Neutrophil (primary cell): ENCODE results near the gene ADO.

Source experiments
- H3K27ac ChIP-seq: fragments of 200-600 bp; sonication (generic); 2 replicates; pipeline ENCODE4 v1.5.1; 2016; ENCODE audit warnings: mild to moderate bottlenecking, moderate library complexity
- H3K27me3 ChIP-seq: fragments of 200-600 bp; sonication (generic); 2 replicates; pipeline ENCODE4 v1.6.0; 2016; ENCODE audit warnings: mild to moderate bottlenecking
- H3K36me3 ChIP-seq: fragments of 200-600 bp; sonication (generic); 2 replicates; pipeline ENCODE4 v1.5.1; 2017
- H3K4me1 ChIP-seq, 2 experiments: fragments of 200-600 bp in 1 of 2; sonication (generic) in 1 of 2; 1 replicate in 1 of 2; 2 replicates in 1 of 2; pipeline versions ENCODE4 v1.5.1 to v1.6.1; 2013 to 2016; ENCODE audit warnings: low read depth in 1 of 2, low read length in 1 of 2, mild to moderate bottlenecking in 1 of 2, moderate library complexity in 1 of 2; ENCODE audit not compliant: control insufficient read depth in 1 of 2, insufficient read depth in 1 of 2
- H3K4me3 ChIP-seq, 2 experiments: fragments of 200-600 bp in 1 of 2; sonication (generic) in 1 of 2; 1 replicate in 1 of 2; 2 replicates in 1 of 2; pipeline ENCODE4 v1.5.1; 2013 to 2016; ENCODE audit warnings: low read depth in 1 of 2, low read length in 1 of 2, mild to moderate bottlenecking in 1 of 2, moderate library complexity in 1 of 2
- H3K9me3 ChIP-seq: fragments of 200-600 bp; sonication (generic); 2 replicates; pipeline ENCODE4 v1.5.1; 2016
- CTCF ChIP-seq: fragments of 200-600 bp; sonication (generic); IDR thresholded peaks from 2 replicates; pipeline ENCODE4 v1.5.1; 2016; ENCODE audit warnings: antibody characterized with exemption

Gene ADO

GRCh38 chr10:62820586-62820985 lies 16.1 kb downstream of the ADO start:
- Histone ChIP-seq H3K9me3 (no peaks in the 10 kb centered on the region), H3K4me1 (peaks cover 22 to 24% of the 10 kb centered on the region in 2 experiments), H3K36me3 (no peaks in the 10 kb centered on the region), H3K27me3 (peaks cover 75% of the 10 kb centered on the region), H3K27ac (no peak overlapping the region), H3K4me3 (no peak overlapping the region)
- no peak for TF ChIP-seq CTCF

GRCh38 chr10:62826273-62826672 lies 21.8 kb downstream of the ADO start:
- peaks cover 35% of the 10 kb centered on the region for H3K27me3 ChIP-seq
- no peaks in the 10 kb centered on the region for H3K4me1 ChIP-seq
- no peaks in the 10 kb centered on the region for H3K9me3 ChIP-seq
- no peak for TF ChIP-seq CTCF
- H3K27ac ChIP-seq: no peak overlapping the region
- no peak overlapping the region for H3K4me3 ChIP-seq
- H3K36me3 ChIP-seq: no peaks in the 10 kb centered on the region

- TF ChIP-seq CTCF: no peak
- Histone ChIP-seq H3K27ac (no peak overlapping the region), H3K9me3 (no peaks in the 10 kb centered on the region), H3K36me3 (no peaks in the 10 kb centered on the region), H3K4me1 (no peaks in the 10 kb centered on the region), H3K4me3 (no peak overlapping the region), H3K27me3 (peaks cover 6% of the 10 kb centered on the region)
These were observed 25.1 kb downstream of the ADO start for GRCh38 chr10:62829622-62830021.

- TF ChIP-seq CTCF: no peak
- no peak overlapping the region for H3K27ac ChIP-seq
- H3K4me3 ChIP-seq: no peak overlapping the region
These were observed 26.2 kb downstream of the ADO start for GRCh38 chr10:62830679-62831078.

GRCh38 chr10:62831346-62831745 lies 26.8 kb downstream of the ADO start:
- no peak for TF ChIP-seq CTCF
- Histone ChIP-seq H3K27me3 (peaks cover 10% of the 10 kb centered on the region), H3K4me1 (no peaks in the 10 kb centered on the region), H3K9me3 (no peaks in the 10 kb centered on the region), H3K27ac (no peak overlapping the region), H3K36me3 (no peaks in the 10 kb centered on the region), H3K4me3 (no peak overlapping the region)

More at GRCh38 chr10:62830679-62831078, 26.2 kb downstream of the ADO start:
- peaks cover 5% of the 10 kb centered on the region for H3K27me3 ChIP-seq
- no peaks in the 10 kb centered on the region for H3K9me3 ChIP-seq
- H3K36me3 ChIP-seq: no peaks in the 10 kb centered on the region
- H3K4me1 ChIP-seq: no peaks in the 10 kb centered on the region

GRCh38 chr10:62839590-62839989 lies 35.1 kb downstream of the ADO start:
- TF ChIP-seq CTCF: no peak
- Histone ChIP-seq H3K27me3 (peaks cover 55% of the 10 kb centered on the region), H3K4me1 (no peaks in the 10 kb centered on the region)

More at GRCh38 chr10:62839590-62839989, 35.1 kb downstream of the ADO start:
- no peaks in the 10 kb centered on the region for H3K36me3 ChIP-seq
- no peak overlapping the region for H3K4me3 ChIP-seq
- no peak overlapping the region for H3K27ac ChIP-seq
- no peaks in the 10 kb centered on the region for H3K9me3 ChIP-seq
